ENCODE results near the gene MUC4. TPM values are rescaled to one million over a fixed set of nuclear protein-coding genes. Genes with fewer than 3 reads are reported as not detected.

The MUC4 gene
- total and polyA plus RNA-seq, 2 experiments from 2014 or later = 1.3 TPM

DNA sequence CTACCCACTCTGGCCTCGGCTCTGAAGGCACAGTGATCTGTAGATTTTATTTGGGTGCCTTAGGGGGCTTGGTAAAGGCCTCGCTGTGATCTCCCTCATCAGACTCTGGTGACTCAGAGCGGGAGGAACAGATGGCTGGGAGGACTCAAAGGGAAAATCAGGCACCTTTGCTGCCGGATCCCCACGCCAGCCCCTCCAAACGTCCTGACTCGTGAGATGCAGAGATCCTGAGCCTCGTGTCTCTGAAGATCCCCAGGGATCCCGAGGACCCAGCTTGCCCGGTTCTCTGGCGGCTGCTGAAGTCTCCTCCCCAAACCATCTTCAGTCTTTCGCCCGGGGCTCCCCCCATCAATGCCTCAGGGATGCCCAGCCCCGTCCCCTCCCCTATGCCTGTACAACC is 58.1 kb downstream of the MUC4 start (continued):
- TF ChIP-seq, protein P1, sequence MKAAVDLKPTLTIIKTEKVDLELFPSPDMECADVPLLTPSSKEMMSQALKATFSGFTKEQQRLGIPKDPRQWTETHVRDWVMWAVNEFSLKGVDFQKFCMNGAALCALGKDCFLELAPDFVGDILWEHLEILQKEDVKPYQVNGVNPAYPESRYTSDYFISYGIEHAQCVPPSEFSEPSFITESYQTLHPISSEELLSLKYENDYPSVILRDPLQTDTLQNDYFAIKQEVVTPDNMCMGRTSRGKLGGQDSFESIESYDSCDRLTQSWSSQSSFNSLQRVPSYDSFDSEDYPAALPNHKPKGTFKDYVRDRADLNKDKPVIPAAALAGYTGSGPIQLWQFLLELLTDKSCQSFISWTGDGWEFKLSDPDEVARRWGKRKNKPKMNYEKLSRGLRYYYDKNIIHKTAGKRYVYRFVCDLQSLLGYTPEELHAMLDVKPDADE (IDR thresholded peaks at IDR 0.05) = no peak

DNA sequence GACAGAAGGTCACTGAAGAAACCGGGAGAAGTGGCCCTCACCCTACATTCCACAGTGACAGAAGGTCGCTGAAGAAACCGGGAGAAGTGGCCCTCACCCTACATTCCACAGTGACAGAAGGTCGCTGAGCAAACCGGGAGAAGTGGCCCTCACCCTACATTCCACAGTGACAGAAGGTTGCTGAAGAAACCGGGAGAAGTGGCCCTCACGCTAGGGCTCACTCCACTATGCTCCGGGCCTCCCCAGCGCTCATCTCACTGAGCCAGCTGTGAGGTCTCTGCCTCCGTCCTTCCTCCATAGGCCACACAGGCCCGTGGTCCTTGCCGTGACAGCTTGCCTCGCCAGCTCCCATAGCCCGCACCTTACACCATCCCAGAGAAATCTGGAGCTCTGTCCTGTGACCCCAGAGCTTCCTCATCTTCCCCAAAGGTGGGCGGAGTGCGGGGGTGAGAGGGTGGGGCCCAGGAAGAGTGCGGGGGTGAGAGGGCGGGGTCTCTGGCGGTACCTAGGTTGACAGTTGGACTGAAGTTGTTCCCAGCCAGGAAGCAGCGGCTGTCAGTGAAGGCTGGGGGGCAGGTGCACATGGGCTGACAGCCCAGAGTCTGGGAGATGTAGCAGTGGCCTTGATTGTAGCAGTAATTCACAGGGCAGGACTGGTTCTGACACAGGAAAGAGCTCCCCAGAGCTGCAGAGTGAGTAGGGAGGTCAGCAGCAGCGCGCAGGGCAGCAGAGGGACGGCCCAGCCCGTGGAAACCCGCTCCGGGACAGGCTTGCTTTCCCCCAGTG is 59.0 kb downstream of the MUC4 start:
- H3K4me3 Mint-ChIP-seq = no peak overlapping the region
- TF ChIP-seq POLR2AphosphoS5 (IDR thresholded peaks at IDR 0.05; ENCODE audit: low read depth) = no peak
- TF ChIP-seq, protein P1 (IDR thresholded peaks at IDR 0.05) = no peak
- TF ChIP-seq NANOG (IDR thresholded peaks at IDR 0.05; ENCODE audit: borderline replicate concordance) = no peak
- TF ChIP-seq EZH2 (IDR thresholded peaks at IDR 0.05; ENCODE audit: low read depth, unreplicated experiment) = no peak
- no peak for TF ChIP-seq ZNF331 (CRISPR knock-in tag; IDR thresholded peaks at IDR 0.05; ENCODE audit: low read depth)
- TF ChIP-seq, protein P2, sequence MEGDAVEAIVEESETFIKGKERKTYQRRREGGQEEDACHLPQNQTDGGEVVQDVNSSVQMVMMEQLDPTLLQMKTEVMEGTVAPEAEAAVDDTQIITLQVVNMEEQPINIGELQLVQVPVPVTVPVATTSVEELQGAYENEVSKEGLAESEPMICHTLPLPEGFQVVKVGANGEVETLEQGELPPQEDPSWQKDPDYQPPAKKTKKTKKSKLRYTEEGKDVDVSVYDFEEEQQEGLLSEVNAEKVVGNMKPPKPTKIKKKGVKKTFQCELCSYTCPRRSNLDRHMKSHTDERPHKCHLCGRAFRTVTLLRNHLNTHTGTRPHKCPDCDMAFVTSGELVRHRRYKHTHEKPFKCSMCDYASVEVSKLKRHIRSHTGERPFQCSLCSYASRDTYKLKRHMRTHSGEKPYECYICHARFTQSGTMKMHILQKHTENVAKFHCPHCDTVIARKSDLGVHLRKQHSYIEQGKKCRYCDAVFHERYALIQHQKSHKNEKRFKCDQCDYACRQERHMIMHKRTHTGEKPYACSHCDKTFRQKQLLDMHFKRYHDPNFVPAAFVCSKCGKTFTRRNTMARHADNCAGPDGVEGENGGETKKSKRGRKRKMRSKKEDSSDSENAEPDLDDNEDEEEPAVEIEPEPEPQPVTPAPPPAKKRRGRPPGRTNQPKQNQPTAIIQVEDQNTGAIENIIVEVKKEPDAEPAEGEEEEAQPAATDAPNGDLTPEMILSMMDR (conservative IDR thresholded peaks at IDR 0.05; ENCODE audit: low read depth in 2 of 2) = no peak
- no peak for TF ChIP-seq EZH2phosphoT487 (IDR thresholded peaks at IDR 0.05; ENCODE audit: unreplicated experiment)
- no peak for TF ChIP-seq JUNB (IDR thresholded peaks at IDR 0.05; ENCODE audit: unreplicated experiment)
- TF ChIP-seq, protein P3, sequence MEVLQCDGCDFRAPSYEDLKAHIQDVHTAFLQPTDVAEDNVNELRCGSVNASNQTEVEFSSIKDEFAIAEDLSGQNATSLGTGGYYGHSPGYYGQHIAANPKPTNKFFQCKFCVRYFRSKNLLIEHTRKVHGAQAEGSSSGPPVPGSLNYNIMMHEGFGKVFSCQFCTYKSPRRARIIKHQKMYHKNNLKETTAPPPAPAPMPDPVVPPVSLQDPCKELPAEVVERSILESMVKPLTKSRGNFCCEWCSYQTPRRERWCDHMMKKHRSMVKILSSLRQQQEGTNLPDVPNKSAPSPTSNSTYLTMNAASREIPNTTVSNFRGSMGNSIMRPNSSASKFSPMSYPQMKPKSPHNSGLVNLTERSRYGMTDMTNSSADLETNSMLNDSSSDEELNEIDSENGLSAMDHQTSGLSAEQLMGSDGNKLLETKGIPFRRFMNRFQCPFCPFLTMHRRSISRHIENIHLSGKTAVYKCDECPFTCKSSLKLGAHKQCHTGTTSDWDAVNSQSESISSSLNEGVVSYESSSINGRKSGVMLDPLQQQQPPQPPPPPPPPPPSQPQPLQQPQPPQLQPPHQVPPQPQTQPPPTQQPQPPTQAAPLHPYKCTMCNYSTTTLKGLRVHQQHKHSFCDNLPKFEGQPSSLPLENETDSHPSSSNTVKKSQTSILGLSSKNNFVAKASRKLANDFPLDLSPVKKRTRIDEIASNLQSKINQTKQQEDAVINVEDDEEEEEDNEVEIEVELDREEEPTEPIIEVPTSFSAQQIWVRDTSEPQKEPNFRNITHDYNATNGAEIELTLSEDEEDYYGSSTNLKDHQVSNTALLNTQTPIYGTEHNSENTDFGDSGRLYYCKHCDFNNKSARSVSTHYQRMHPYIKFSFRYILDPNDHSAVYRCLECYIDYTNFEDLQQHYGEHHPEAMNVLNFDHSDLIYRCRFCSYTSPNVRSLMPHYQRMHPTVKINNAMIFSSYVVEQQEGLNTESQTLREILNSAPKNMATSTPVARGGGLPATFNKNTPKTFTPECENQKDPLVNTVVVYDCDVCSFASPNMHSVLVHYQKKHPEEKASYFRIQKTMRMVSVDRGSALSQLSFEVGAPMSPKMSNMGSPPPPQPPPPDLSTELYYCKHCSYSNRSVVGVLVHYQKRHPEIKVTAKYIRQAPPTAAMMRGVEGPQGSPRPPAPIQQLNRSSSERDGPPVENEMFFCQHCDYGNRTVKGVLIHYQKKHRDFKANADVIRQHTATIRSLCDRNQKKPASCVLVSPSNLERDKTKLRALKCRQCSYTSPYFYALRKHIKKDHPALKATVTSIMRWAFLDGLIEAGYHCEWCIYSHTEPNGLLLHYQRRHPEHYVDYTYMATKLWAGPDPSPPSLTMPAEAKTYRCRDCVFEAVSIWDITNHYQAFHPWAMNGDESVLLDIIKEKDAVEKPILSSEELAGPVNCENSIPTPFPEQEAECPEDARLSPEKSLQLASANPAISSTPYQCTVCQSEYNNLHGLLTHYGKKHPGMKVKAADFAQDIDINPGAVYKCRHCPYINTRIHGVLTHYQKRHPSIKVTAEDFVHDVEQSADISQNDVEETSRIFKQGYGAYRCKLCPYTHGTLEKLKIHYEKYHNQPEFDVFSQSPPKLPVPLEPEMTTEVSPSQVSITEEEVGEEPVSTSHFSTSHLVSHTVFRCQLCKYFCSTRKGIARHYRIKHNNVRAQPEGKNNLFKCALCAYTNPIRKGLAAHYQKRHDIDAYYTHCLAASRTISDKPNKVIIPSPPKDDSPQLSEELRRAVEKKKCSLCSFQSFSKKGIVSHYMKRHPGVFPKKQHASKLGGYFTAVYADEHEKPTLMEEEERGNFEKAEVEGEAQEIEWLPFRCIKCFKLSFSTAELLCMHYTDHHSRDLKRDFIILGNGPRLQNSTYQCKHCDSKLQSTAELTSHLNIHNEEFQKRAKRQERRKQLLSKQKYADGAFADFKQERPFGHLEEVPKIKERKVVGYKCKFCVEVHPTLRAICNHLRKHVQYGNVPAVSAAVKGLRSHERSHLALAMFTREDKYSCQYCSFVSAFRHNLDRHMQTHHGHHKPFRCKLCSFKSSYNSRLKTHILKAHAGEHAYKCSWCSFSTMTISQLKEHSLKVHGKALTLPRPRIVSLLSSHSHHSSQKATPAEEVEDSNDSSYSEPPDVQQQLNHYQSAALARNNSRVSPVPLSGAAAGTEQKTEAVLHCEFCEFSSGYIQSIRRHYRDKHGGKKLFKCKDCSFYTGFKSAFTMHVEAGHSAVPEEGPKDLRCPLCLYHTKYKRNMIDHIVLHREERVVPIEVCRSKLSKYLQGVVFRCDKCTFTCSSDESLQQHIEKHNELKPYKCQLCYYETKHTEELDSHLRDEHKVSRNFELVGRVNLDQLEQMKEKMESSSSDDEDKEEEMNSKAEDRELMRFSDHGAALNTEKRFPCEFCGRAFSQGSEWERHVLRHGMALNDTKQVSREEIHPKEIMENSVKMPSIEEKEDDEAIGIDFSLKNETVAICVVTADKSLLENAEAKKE (CRISPR knock-in tag; IDR thresholded peaks at IDR 0.05) = no peak
- TF ChIP-seq, protein P4, sequence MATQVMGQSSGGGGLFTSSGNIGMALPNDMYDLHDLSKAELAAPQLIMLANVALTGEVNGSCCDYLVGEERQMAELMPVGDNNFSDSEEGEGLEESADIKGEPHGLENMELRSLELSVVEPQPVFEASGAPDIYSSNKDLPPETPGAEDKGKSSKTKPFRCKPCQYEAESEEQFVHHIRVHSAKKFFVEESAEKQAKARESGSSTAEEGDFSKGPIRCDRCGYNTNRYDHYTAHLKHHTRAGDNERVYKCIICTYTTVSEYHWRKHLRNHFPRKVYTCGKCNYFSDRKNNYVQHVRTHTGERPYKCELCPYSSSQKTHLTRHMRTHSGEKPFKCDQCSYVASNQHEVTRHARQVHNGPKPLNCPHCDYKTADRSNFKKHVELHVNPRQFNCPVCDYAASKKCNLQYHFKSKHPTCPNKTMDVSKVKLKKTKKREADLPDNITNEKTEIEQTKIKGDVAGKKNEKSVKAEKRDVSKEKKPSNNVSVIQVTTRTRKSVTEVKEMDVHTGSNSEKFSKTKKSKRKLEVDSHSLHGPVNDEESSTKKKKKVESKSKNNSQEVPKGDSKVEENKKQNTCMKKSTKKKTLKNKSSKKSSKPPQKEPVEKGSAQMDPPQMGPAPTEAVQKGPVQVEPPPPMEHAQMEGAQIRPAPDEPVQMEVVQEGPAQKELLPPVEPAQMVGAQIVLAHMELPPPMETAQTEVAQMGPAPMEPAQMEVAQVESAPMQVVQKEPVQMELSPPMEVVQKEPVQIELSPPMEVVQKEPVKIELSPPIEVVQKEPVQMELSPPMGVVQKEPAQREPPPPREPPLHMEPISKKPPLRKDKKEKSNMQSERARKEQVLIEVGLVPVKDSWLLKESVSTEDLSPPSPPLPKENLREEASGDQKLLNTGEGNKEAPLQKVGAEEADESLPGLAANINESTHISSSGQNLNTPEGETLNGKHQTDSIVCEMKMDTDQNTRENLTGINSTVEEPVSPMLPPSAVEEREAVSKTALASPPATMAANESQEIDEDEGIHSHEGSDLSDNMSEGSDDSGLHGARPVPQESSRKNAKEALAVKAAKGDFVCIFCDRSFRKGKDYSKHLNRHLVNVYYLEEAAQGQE (IDR thresholded peaks at IDR 0.05; ENCODE audit: unreplicated experiment) = no peak

More for the DNA sequence above, 59.0 kb downstream of the MUC4 start:
- H3K9me2 ChIP-seq (ENCODE audit: insufficient read depth) = no peaks in the 10 kb centered on the region
- peaks cover under 1% of the 10 kb centered on the region; the same call in 1 of the 3 replicates for H3K9me3 Mint-ChIP-seq
- H3K36me3 ChIP-seq (ENCODE audit: insufficient read depth) = no peaks in the 10 kb centered on the region
- H3K27ac ChIP-seq (ENCODE audit: low read depth) = no peak overlapping the region
- no peaks in the 10 kb centered on the region for H3K4me1 ChIP-seq (ENCODE audit: insufficient read depth)
- H3K27me3 Mint-ChIP-seq (ENCODE audit: insufficient read depth, low read depth, poor library complexity) = peaks cover 13% of the 10 kb centered on the region
- H3K79me2 ChIP-seq (replicated peaks; ENCODE audit: insufficient read depth) = no peaks in the 10 kb centered on the region
- no peaks in the 10 kb centered on the region for H3F3A ChIP-seq (replicated peaks; ENCODE audit: low read depth)
- no peak overlapping the region for H3K4me3 ChIP-seq
- peaks cover 15% of the 10 kb centered on the region for H3K4me1 Mint-ChIP-seq
- no peaks in the 10 kb centered on the region for H3K36me3 Mint-ChIP-seq (ENCODE audit: low read depth)
- no peak overlapping the region for H3K27ac Mint-ChIP-seq
- no peak overlapping the region for H3K4me2 ChIP-seq
- no peak overlapping the region for H2AFZ ChIP-seq
- H3K27me3 ChIP-seq (ENCODE audit: insufficient read depth) = no peaks in the 10 kb centered on the region
- DNase-seq (ENCODE audit: low spot score) (no peak), ATAC-seq (peak; percentile 9; the same call in 2 of the 3 replicates)
- H4K20me1 ChIP-seq (replicated peaks; ENCODE audit: insufficient read depth) = no peaks in the 10 kb centered on the region
